Gastroesophageal sphincter (tissue), 4 donors: ENCODE data around the gene LAMTOR1. TPM values are rescaled to one million over a fixed set of nuclear protein-coding genes. Genes with fewer than 3 reads are reported as not detected.

Source experiments
- ATAC-seq: fragments of 150-250 bp; one replicate; pipeline ENCODE4 v1.9.1; 2016; ENCODE audit warnings: mild to moderate bottlenecking, moderate library complexity
- H3K27ac ChIP-seq, 4 donors: fragments of 200-600 bp; sonication (generic) in 3 of 4; 1 replicate in 3 of 4; 2 replicates in 1 of 4; pipeline ENCODE4 v1.5.1; 2016 to 2019
- H3K27me3 ChIP-seq: fragments of 200-600 bp; sonication (generic); one replicate; pipeline ENCODE4 v1.5.1; 2019
- H3K36me3 ChIP-seq, 2 donors: fragments of 200-600 bp; sonication (generic); one replicate each; pipeline ENCODE4 v1.5.1; 2019; ENCODE audit warnings: control low read depth in 1 of 2
- H3K4me1 ChIP-seq, 3 donors: fragments of 200-600 bp; sonication (generic); 1 replicate in 2 of 3; 2 replicates in 1 of 3; pipeline ENCODE4 v1.5.1; 2016 to 2019; ENCODE audit warnings: control low read depth in 2 of 3
- H3K4me3 ChIP-seq, 2 donors: fragments of 200-600 bp; sonication (generic); one replicate each; pipeline ENCODE4 v1.5.1; 2019; ENCODE audit warnings: mild to moderate bottlenecking in 1 of 2, moderate library complexity in 1 of 2
- H3K9me3 ChIP-seq, 3 donors: fragments of 200-600 bp; sonication (generic); one replicate each; pipeline ENCODE4 v1.5.1; 2017 to 2019; ENCODE audit warnings: control low read depth in 2 of 3
- EP300 ChIP-seq: sonication (generic); formaldehyde crosslinking; IDR thresholded peaks from one replicate; pipeline ENCODE4 v1.6.1; 2017; ENCODE audit warnings: antibody characterized with exemption, mild to moderate bottlenecking
- POLR2A ChIP-seq, 2 donors: fragments of 450-650 bp; IDR thresholded peaks; one replicate each; pipeline ENCODE4 v1.6.1; 2017; ENCODE audit warnings: antibody characterized with exemption in 2 of 2, mild to moderate bottlenecking in 2 of 2, moderate library complexity in 1 of 2
- POLR2AphosphoS5 ChIP-seq: sonication (generic); formaldehyde crosslinking; IDR thresholded peaks from one replicate; pipeline ENCODE4 v1.6.1; 2017; ENCODE audit warnings: antibody characterized with exemption
- WGBS, 2 donors: methylation state at CpG; one replicate each; pipeline ENCODE4 v1.1.5; 2018; ENCODE audit warnings: low coverage in 1 of 2; 5-methylcytosine and 5-hydroxymethylcytosine counted together
- total RNA-seq, 4 donors: library from RNA; depleted of rRNA; stranded (reverse); fragments of >200 nt; gene quantifications; one replicate each; pipeline ENCODE4 v1.1.0, GENCODE V29; 2016
- TF ChIP-seq, protein P1 (sequence below), 4 experiments: fragments of 200-600 bp in 2 of 4; fragments of 450-650 bp in 2 of 4; sonication (generic) in 1 of 4; IDR thresholded peaks; one replicate each; pipeline ENCODE4 v1.5.1; 2017 to 2019; ENCODE audit warnings: antibody characterized with exemption in 4 of 4, mild to moderate bottlenecking in 2 of 4, moderate library complexity in 2 of 4

The LAMTOR1 gene
- total RNA-seq, 4 donors from 2014 or later, result 87.1 to 103 (median 98.2) TPM

DNA sequence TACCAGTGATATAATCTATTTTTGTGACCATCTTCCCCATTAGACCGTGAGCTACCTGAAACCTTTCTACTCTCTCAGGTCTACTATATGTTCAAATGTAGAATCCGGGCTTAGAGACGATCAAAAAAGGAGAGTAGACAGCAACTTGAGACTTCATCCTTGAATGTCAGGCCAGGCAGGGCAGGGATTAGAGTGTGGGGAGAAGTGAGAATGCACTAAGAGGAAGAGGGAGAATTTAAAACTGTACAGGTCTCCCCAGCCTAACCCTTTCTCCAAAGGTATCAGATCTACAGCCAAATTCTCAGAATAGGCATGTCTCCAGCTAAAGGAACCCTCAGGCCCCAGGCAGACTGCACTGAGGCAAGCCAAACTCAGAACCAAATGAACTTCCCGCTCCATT lies 935 bp downstream of the LAMTOR1 start:
- Histone ChIP-seq H3K27me3 (no peaks in the 10 kb centered on the region), H3K27ac (peak overlapping the region; percentile 72 to 97 (median 93)), H3K9me3 (no peaks in the 10 kb centered on the region), H3K4me3 (peak overlapping the region; percentile 60 to 71), H3K4me1 (peaks cover 0 to 52% (median 24%) of the 10 kb centered on the region in 3 donors), H3K36me3 (peaks cover 2 to 33% of the 10 kb centered on the region in 2 donors)
- no peak for ATAC-seq
- WGBS, 2 donors, result 38 to 40% methylated on average over 3 to 4 of the region's 4 CpGs
- no peak for TF ChIP-seq EP300
- TF ChIP-seq POLR2AphosphoS5, result no peak
- TF ChIP-seq, protein P1, sequence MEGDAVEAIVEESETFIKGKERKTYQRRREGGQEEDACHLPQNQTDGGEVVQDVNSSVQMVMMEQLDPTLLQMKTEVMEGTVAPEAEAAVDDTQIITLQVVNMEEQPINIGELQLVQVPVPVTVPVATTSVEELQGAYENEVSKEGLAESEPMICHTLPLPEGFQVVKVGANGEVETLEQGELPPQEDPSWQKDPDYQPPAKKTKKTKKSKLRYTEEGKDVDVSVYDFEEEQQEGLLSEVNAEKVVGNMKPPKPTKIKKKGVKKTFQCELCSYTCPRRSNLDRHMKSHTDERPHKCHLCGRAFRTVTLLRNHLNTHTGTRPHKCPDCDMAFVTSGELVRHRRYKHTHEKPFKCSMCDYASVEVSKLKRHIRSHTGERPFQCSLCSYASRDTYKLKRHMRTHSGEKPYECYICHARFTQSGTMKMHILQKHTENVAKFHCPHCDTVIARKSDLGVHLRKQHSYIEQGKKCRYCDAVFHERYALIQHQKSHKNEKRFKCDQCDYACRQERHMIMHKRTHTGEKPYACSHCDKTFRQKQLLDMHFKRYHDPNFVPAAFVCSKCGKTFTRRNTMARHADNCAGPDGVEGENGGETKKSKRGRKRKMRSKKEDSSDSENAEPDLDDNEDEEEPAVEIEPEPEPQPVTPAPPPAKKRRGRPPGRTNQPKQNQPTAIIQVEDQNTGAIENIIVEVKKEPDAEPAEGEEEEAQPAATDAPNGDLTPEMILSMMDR (IDR thresholded peaks at IDR 0.05), result no peak
- no peak for TF ChIP-seq POLR2A (IDR thresholded peaks at IDR 0.05)

DNA sequence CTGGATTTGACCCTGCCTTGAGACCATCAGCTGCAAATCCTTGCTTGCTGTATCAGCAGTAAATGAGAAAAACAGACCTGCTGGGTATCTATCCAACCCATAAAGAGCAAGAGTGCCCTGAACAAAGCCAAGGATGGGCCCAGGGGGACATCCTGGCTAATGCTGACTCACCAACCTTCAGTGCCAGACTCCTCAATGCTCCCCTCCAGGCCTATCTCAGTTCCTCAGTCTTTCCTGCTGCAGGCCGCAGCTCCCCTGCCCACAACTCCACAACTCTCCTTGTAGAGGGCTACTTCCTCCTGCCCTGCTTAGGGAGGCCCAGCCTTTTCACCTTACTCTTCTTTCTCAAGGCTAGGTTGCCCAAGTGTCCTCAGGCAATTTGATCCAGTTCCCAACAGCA lies 2.6 kb downstream of the LAMTOR1 start:
- Histone ChIP-seq H3K4me3 (no peak overlapping the region), H3K27me3 (no peaks in the 10 kb centered on the region), H3K36me3 (peaks cover 2 to 50% of the 10 kb centered on the region in 2 donors), H3K9me3 (no peaks in the 10 kb centered on the region), H3K4me1 (peaks cover 0 to 52% (median 24%) of the 10 kb centered on the region in 3 donors), H3K27ac (peak overlapping the region in 1 of 4 donors; percentile 10)
- no peak for TF ChIP-seq EP300
- TF ChIP-seq, protein P1 (IDR thresholded peaks at IDR 0.05), result no peak
- TF ChIP-seq POLR2AphosphoS5, result no peak
- TF ChIP-seq POLR2A (IDR thresholded peaks at IDR 0.05), result no peak
- ATAC-seq, result no peak
- 86% methylated on average over 1 of the region's 1 CpG; no CpG with 5 or more reads in 1 of the 2 donors for WGBS, 2 donors

DNA sequence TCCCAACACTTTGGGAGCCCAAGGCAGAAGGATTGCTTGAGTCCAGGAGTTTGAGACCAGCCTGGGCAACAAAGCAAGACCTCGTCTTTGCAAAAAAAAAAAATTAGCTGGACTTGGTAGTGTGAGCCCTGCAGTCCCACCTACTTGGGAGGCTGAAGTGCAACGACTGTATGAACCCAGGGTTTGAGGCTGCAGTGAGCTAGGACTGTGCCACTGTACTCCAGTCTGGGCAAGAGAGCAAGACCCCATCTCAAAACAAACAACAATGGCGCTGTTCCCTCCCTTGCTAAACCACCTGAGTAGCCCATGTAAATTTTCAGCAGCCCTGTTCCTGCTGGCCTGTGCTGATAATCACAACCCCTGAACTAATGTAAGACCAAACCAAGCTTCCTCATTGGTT lies 3.1 kb downstream of the LAMTOR1 start:
- 57 to 83% methylated on average over 1 to 3 of the region's 3 CpGs for WGBS, 2 donors
- peaks cover 0 to 52% (median 24%) of the 10 kb centered on the region in 3 donors for H3K4me1 ChIP-seq
- no peak overlapping the region for H3K27ac ChIP-seq
- no peak overlapping the region for H3K4me3 ChIP-seq
- H3K9me3 ChIP-seq, result no peaks in the 10 kb centered on the region
- no peak for ATAC-seq
- H3K36me3 ChIP-seq, result peaks cover 2 to 55% of the 10 kb centered on the region in 2 donors
- TF ChIP-seq POLR2A (IDR thresholded peaks at IDR 0.05), result no peak
- no peaks in the 10 kb centered on the region for H3K27me3 ChIP-seq

DNA sequence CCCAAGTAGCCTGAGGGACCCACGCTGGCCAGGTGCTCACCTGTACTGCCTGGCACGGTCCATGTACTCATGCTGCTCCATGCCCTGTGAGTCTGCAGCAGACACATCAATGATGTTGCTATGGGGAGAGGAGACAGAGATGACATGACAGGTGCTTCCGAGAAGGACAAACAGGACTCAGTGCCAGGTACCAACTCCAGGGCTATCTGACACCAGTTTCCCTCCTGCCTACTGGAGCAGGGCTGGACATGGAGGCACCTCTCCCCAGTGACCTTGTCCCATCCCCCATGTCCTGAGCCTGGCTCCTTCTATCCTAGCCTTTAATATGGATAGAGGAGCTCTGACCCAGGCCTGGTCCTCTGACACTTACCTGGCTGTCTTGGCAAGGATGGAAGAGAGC lies 4.4 kb downstream of the LAMTOR1 start:
- WGBS, 2 donors, result no CpG with 5 or more reads among the region's 3 CpGs
- H3K36me3 ChIP-seq, result peaks cover 2 to 67% of the 10 kb centered on the region in 2 donors
- ATAC-seq, result no peak
- H3K27ac ChIP-seq, result no peak overlapping the region
- no peak overlapping the region for H3K4me3 ChIP-seq
- H3K27me3 ChIP-seq, result no peaks in the 10 kb centered on the region
- TF ChIP-seq POLR2AphosphoS5 (no peak), POLR2A (IDR thresholded peaks at IDR 0.05) (no peak), EP300 (no peak)
- TF ChIP-seq, protein P1 (IDR thresholded peaks at IDR 0.05), result no peak
- peaks cover 0 to 47% (median 24%) of the 10 kb centered on the region in 3 donors for H3K4me1 ChIP-seq
- H3K9me3 ChIP-seq, result no peaks in the 10 kb centered on the region

DNA sequence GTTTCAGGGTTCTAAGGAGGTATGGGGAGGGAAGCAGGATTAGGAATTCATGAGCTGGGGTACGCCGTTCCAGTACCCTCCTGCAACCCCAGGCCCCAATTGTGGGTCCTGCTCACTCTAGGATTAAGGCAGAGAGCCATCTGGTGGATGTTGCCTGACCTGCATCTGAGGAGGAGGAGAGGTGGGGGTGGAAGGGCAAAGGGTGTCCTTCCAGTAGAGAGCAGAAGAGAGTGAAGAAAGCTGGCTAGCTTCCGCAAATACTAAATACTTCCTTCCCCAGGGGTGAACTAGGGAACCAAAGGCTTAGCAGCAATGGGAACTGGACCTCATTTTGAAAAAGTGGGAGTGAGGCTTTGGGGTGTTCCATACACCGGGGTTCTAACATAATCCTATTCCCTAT lies 11.8 kb downstream of the LAMTOR1 start:
- Histone ChIP-seq H3K27ac (peak overlapping the region in 3 of 4 donors; percentile 44 to 66 (median 60)), H3K36me3 (peaks cover 0 to 62% of the 10 kb centered on the region in 2 donors), H3K4me1 (peaks cover 0 to 14% (median 3%) of the 10 kb centered on the region in 3 donors), H3K9me3 (no peaks in the 10 kb centered on the region), H3K4me3 (no peak overlapping the region), H3K27me3 (no peaks in the 10 kb centered on the region)
- TF ChIP-seq EP300 (no peak), POLR2AphosphoS5 (peak; percentile 31), POLR2A (IDR thresholded peaks at IDR 0.05) (no peak)
- TF ChIP-seq, protein P1 (IDR thresholded peaks at IDR 0.05), result peak; percentile 70 to 94 (median 90)
- ATAC-seq, result peak; percentile 85
- 21 to 35% methylated on average over 2 of the region's 4 CpGs for WGBS, 2 donors
